Measurements from ENCODE around the gene TIAM2.

- no peak for TF ChIP-seq CTCF (IDR thresholded peaks at IDR 0.05; ENCODE audit: insufficient read depth, low read length)
- TF ChIP-seq POLR2AphosphoS5 (IDR thresholded peaks at IDR 0.05; ENCODE audit: low read depth) = no peak
Measured at GRCh38 chr6:155223646-155224451, 228.7 kb downstream of the TIAM2 start.
